ENCODE data around the gene GUCY2D. TPM values are rescaled to one million over a fixed set of nuclear protein-coding genes. Genes with fewer than 3 reads are reported as not detected.

GUCY2D gene
- total and polyA plus RNA-seq, 2 donors from 2014 or later, result 0.19 to 0.24 TPM

DNA sequence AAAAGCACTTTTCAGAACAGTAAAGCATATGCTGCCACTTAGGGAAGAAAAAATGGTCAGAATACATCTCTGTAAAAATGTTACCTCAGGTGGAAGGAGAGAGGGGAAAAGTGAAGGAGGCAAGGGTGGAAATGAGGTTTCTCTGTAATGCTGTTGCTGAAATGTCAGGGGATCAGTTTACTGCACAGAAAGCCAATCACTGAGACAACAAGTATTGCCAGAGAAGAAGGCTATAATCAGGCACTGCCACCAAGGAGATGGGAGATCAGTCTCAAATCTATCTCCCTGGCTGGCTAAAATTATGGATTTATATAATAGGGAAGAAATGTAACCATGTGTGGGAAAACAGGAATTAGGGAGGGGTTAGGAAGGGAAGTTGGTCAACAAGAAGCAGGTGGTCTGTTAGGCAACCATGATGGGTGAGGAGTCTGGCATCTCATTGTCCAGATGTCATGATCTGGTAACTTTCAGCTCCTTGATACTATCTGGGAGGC is 27.7 kb upstream of the GUCY2D start:
- Histone ChIP-seq H3K36me3 (ENCODE audit: control insufficient read depth in 2 of 3, insufficient read depth in 3 of 3, low read length in 3 of 3) (no peaks in the 10 kb centered on the region), H3K9ac (ENCODE audit: low read length in 3 of 3) (no peak overlapping the region), H3K9me3 (ENCODE audit: control insufficient read depth in 2 of 3, insufficient read depth in 1 of 3, low read length in 3 of 3) (peaks cover 0 to 12% (median 0%) of the 10 kb centered on the region in 3 donors), H3K27ac (ENCODE audit: low read depth in 2 of 2, low read length in 2 of 2) (no peak overlapping the region), H3K4me3 (ENCODE audit: low read length in 3 of 3) (no peak overlapping the region), H3K27me3 (ENCODE audit: control insufficient read depth, insufficient read depth, low read length) (no peaks in the 10 kb centered on the region), H3K4me1 (ENCODE audit: control insufficient read depth in 2 of 3, insufficient read depth in 2 of 3, low read depth in 1 of 3, low read length in 3 of 3) (no peaks in the 10 kb centered on the region)
- DNase-seq (no peak), FAIRE-seq (no peak)
- TF ChIP-seq, protein P1, sequence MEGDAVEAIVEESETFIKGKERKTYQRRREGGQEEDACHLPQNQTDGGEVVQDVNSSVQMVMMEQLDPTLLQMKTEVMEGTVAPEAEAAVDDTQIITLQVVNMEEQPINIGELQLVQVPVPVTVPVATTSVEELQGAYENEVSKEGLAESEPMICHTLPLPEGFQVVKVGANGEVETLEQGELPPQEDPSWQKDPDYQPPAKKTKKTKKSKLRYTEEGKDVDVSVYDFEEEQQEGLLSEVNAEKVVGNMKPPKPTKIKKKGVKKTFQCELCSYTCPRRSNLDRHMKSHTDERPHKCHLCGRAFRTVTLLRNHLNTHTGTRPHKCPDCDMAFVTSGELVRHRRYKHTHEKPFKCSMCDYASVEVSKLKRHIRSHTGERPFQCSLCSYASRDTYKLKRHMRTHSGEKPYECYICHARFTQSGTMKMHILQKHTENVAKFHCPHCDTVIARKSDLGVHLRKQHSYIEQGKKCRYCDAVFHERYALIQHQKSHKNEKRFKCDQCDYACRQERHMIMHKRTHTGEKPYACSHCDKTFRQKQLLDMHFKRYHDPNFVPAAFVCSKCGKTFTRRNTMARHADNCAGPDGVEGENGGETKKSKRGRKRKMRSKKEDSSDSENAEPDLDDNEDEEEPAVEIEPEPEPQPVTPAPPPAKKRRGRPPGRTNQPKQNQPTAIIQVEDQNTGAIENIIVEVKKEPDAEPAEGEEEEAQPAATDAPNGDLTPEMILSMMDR (IDR thresholded peaks at IDR 0.05; ENCODE audit: borderline replicate concordance, extremely low read depth, insufficient read depth), result no peak
- intact Hi-C loops (cut with DNase I), result no loop called here

DNA sequence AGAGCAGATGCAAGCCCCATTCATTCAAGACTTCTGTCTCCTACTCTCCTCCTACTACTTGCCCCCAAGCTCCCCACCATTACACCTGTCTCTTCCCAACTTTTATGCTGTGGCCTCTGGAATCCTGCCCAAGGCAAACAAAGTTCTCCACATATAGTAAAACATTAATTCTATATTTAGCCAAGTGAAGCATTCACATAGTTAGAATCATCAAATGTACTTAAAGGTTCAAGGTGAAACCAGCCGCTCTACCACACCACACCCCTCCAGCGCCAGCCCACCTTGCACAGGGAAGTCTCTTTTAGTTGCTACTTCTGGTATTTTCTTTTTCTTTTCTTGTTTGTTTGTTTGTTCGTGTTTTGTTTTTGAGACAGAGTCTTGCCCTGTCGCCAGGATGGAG is 25.4 kb upstream of the GUCY2D start:
- intact Hi-C loops (cut with DNase I), result no loop called here
- TF ChIP-seq, protein P1 (IDR thresholded peaks at IDR 0.05; ENCODE audit: borderline replicate concordance, extremely low read depth, insufficient read depth), result no peak

DNA sequence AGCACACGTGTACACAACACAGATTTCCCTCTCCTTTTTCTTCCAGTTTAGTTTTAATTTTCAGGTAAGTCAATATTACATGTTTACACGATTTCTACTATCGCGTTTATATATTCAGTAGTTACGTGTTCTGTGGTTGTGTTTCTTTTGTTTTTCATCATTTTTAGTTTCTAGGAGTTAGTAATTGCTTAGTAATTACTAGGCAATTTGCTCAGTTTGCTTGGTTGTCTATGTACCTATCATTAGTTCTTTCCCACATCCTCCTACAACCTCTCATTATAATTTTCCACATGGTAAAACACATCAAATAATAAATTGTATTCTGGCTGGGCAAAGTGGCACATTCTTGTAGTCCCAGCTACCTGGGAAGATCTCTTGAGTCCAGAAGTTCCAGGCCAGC is 24.6 kb upstream of the GUCY2D start:
- H3K9ac ChIP-seq (ENCODE audit: low read length in 3 of 3), result no peak overlapping the region
- no peaks in the 10 kb centered on the region for H3K36me3 ChIP-seq (ENCODE audit: control insufficient read depth in 2 of 3, insufficient read depth in 3 of 3, low read length in 3 of 3)
- H3K4me1 ChIP-seq (ENCODE audit: control insufficient read depth in 2 of 3, insufficient read depth in 2 of 3, low read depth in 1 of 3, low read length in 3 of 3), result no peaks in the 10 kb centered on the region
- no peak overlapping the region for H3K27ac ChIP-seq (ENCODE audit: low read depth in 2 of 2, low read length in 2 of 2)
- no peak for DNase-seq
- no peak overlapping the region for H3K4me3 ChIP-seq (ENCODE audit: low read length in 3 of 3)
- TF ChIP-seq, protein P1 (IDR thresholded peaks at IDR 0.05; ENCODE audit: borderline replicate concordance, extremely low read depth, insufficient read depth), result no peak
- intact Hi-C loops (cut with DNase I), result no loop called here
- no peaks in the 10 kb centered on the region for H3K27me3 ChIP-seq (ENCODE audit: control insufficient read depth, insufficient read depth, low read length)
- peaks cover 0 to 12% (median 0%) of the 10 kb centered on the region in 3 donors for H3K9me3 ChIP-seq (ENCODE audit: control insufficient read depth in 2 of 3, insufficient read depth in 1 of 3, low read length in 3 of 3)
- FAIRE-seq, result no peak

More for the DNA sequence above, 25.4 kb upstream of the GUCY2D start:
- H3K9me3 ChIP-seq (ENCODE audit: control insufficient read depth in 2 of 3, insufficient read depth in 1 of 3, low read length in 3 of 3), result peaks cover 0 to 12% (median 0%) of the 10 kb centered on the region in 3 donors
- no peak overlapping the region for H3K27ac ChIP-seq (ENCODE audit: low read depth in 2 of 2, low read length in 2 of 2)
- FAIRE-seq (no peak), DNase-seq (no peak)
- H3K4me1 ChIP-seq (ENCODE audit: control insufficient read depth in 2 of 3, insufficient read depth in 2 of 3, low read depth in 1 of 3, low read length in 3 of 3), result no peaks in the 10 kb centered on the region
- H3K36me3 ChIP-seq (ENCODE audit: control insufficient read depth in 2 of 3, insufficient read depth in 3 of 3, low read length in 3 of 3), result no peaks in the 10 kb centered on the region
- H3K27me3 ChIP-seq (ENCODE audit: control insufficient read depth, insufficient read depth, low read length), result no peaks in the 10 kb centered on the region
- H3K9ac ChIP-seq (ENCODE audit: low read length in 3 of 3), result no peak overlapping the region
- no peak overlapping the region for H3K4me3 ChIP-seq (ENCODE audit: low read length in 3 of 3)

DNA sequence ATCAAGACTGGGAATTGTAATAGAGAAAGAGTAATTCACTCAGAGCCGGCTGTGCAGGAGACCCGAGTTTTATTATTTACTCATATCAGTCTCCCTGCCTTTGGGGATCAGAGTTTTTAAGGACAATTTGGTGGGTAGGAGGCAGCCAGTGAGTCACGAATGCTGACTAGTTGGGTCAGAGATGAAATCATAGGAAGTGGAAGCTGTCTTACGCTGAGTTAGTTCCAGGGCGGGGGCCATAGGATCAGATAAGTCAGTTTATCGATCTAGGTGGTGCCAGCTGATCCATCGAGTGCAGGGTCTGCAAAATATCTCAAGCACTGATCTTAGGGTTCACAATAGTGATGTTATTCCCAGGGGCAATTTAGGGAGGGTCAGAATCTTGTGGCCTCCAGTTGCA is 20.2 kb upstream of the GUCY2D start:
- no peaks in the 10 kb centered on the region for H3K9me3 ChIP-seq (ENCODE audit: control insufficient read depth in 2 of 3, insufficient read depth in 1 of 3, low read length in 3 of 3)
- H3K27me3 ChIP-seq (ENCODE audit: control insufficient read depth, insufficient read depth, low read length), result no peaks in the 10 kb centered on the region
- H3K9ac ChIP-seq (ENCODE audit: low read length in 3 of 3), result no peak overlapping the region
- no peak for DNase-seq
- intact Hi-C loops (cut with DNase I), result no loop called here
- no peak overlapping the region for H3K4me3 ChIP-seq (ENCODE audit: low read length in 3 of 3)
- no peak for FAIRE-seq
- no peaks in the 10 kb centered on the region for H3K4me1 ChIP-seq (ENCODE audit: control insufficient read depth in 2 of 3, insufficient read depth in 2 of 3, low read depth in 1 of 3, low read length in 3 of 3)
- no peak overlapping the region for H3K27ac ChIP-seq (ENCODE audit: low read depth in 2 of 2, low read length in 2 of 2)
- TF ChIP-seq, protein P1 (IDR thresholded peaks at IDR 0.05; ENCODE audit: borderline replicate concordance, extremely low read depth, insufficient read depth), result no peak
- no peaks in the 10 kb centered on the region for H3K36me3 ChIP-seq (ENCODE audit: control insufficient read depth in 2 of 3, insufficient read depth in 3 of 3, low read length in 3 of 3)

All from kidney (tissue), 14 donors.